Measurements from ENCODE around the gene DDX1.

The DDX1 gene

GRCh38 chr2:15562354-15563031 is 29.2 kb upstream of the DDX1 start:
- no peak for DNase-seq

- no peak for DNase-seq
Observed at GRCh38 chr2:15563227-15564100, 28.2 kb upstream of the DDX1 start.

GRCh38 chr2:15565392-15565791 is 26.3 kb upstream of the DDX1 start:
- no peak for DNase-seq

GRCh38 chr2:15565994-15566671 is 25.5 kb upstream of the DDX1 start:
- DNase-seq = no peak

GRCh38 chr2:15566912-15567311 is 24.8 kb upstream of the DDX1 start:
- DNase-seq = no peak

GRCh38 chr2:15568874-15569273 is 22.8 kb upstream of the DDX1 start:
- no peak for DNase-seq

GRCh38 chr2:15570104-15570503 is 21.6 kb upstream of the DDX1 start:
- DNase-seq = no peak

GRCh38 chr2:15571729-15572128 is 19.9 kb upstream of the DDX1 start:
- no peak for DNase-seq

- DNase-seq = peak; percentile 91
Observed at GRCh38 chr2:15577071-15577735, 14.5 kb upstream of the DDX1 start.

GRCh38 chr2:15579641-15580040 is 12.0 kb upstream of the DDX1 start:
- no peak for DNase-seq

GRCh38 chr2:15580451-15580850 is 11.2 kb upstream of the DDX1 start:
- no peak for DNase-seq

GRCh38 chr2:15582710-15583357 is 8.8 kb upstream of the DDX1 start:
- no peak for DNase-seq

GRCh38 chr2:15583826-15584225 is 7.8 kb upstream of the DDX1 start:
- DNase-seq = no peak

- no peak for DNase-seq
Observed at GRCh38 chr2:15584316-15584715, 7.4 kb upstream of the DDX1 start.

GRCh38 chr2:15584767-15585469 is 6.8 kb upstream of the DDX1 start:
- DNase-seq = no peak

GRCh38 chr2:15588329-15588919 is 3.2 kb upstream of the DDX1 start:
- DNase-seq = peak; percentile 76

- no peak for DNase-seq
Observed at GRCh38 chr2:15591373-15591691, 336 bp upstream of the DDX1 start.

GRCh38 chr2:15593327-15593705 is 1.6 kb downstream of the DDX1 start:
- DNase-seq = no peak

- no peak for DNase-seq
Observed at GRCh38 chr2:15594291-15595256, 2.9 kb downstream of the DDX1 start.

GRCh38 chr2:15595342-15595905 is 3.8 kb downstream of the DDX1 start:
- DNase-seq = no peak

Measured in NCI-H1694 treated with DMSO at 0.1 percent for 48 hours (cell line).